Adrenal gland (tissue), 12 donors: ENCODE measurements around the gene NBDY. TPM values are rescaled to one million over a fixed set of nuclear protein-coding genes. Genes with fewer than 3 reads are reported as not detected.
A peak's percentile ranks its signal among the peaks of the same experiment; 100 is the strongest.

Source experiments
- DNase-seq, 7 donors: peaks; one replicate each; pipeline ENCODE4 v3.0.0-alpha.2; 2019 to 2020
- H3K27ac ChIP-seq, 5 donors: fragments of 200-600 bp; sonication (generic) in 4 of 5; 1 replicate in 3 of 5; 2 replicates in 2 of 5; pipeline versions ENCODE4 v1.5.1 to v1.8.0; 2016 to 2020; ENCODE audit warnings: mild to moderate bottlenecking in 1 of 5
- H3K27me3 ChIP-seq: fragments of 200-600 bp; 2 replicates; pipeline ENCODE4 v1.8.0; 2021
- H3K36me3 ChIP-seq, 2 donors: fragments of 200-600 bp; replicated peaks in 1 of 2; 1 replicate in 1 of 2; 2 replicates in 1 of 2; pipeline versions ENCODE4 v1.5.1 to v1.8.0; 2018 to 2022
- H3K4me1 ChIP-seq, 2 donors: fragments of 200-600 bp; replicated peaks in 1 of 2; 1 replicate in 1 of 2; 2 replicates in 1 of 2; pipeline versions ENCODE4 v1.5.1 to v1.8.0; 2018 to 2021
- H3K4me3 ChIP-seq, 4 donors: fragments of 200-600 bp; sonication (generic) in 3 of 4; one replicate each; pipeline ENCODE4 v1.5.1; 2016 to 2018
- H3K9me3 ChIP-seq, 3 donors: fragments of 200-600 bp; sonication (generic) in 1 of 3; replicated peaks in 1 of 3; 1 replicate in 2 of 3; 2 replicates in 1 of 3; pipeline versions ENCODE4 v1.5.1 to v1.8.0; 2016 to 2021
- POLR2A ChIP-seq, 2 donors: fragments of 450-650 bp; IDR thresholded peaks; one replicate each; pipeline ENCODE4 v1.6.1; 2017; ENCODE audit warnings: antibody characterized with exemption in 2 of 2, mild to moderate bottlenecking in 2 of 2, moderate library complexity in 1 of 2
- WGBS, 4 donors: extraction: QIAGEN DNeasy Blood & Tissue Kit in 2 of 4; methylation state at CpG; one replicate each; pipeline versions ENCODE4 v1.1.5 to v1.1.7; 2013 to 2017; 5-methylcytosine and 5-hydroxymethylcytosine counted together
- intact Hi-C, 2 donors: fragments of 100-400 bp; cut with DNase I; formaldehyde crosslinking; loops; one replicate each; pipeline versions ENCODE4 v1.14.1 to v1.15.0; 2022 to 2023
- polyA plus RNA-seq, 3 donors: library from polyadenylated mRNA; stranded (reverse); fragments of 200-250 nt in 2 of 3; fragments of 350-450 nt in 1 of 3; fragmentation: Illumina TruSeq in 1 of 3; extraction: RNeasy Lipid Tissue Mini Kit (QIAGEN cat#74804) in 1 of 3; gene quantifications; one replicate each; pipeline ENCODE4 v1.2.3, GENCODE V29; 2013 to 2014
- total RNA-seq, 9 donors: library from RNA; depleted of rRNA in 4 of 9; stranded (reverse); fragments of >200 nt in 4 of 9; fragments of 120-200 nt in 1 of 9; fragmentation: NEBNext Ultra II Directional in 1 of 9; extraction: Animal tissue kit (Norgen Biotek cat#: 25700) in 1 of 9; gene quantifications; one replicate each; pipeline versions ENCODE4 v1.1.0 to v1.2.4, GENCODE V29; 2013 to 2023
- TF ChIP-seq, protein P1 (sequence below), 6 experiments: fragments of 450-650 bp in 4 of 6; fragments of 200-600 bp in 2 of 6; sonication (generic) in 1 of 6; IDR thresholded peaks; 1 replicate in 5 of 6; 2 replicates in 1 of 6; pipeline versions ENCODE4 v1.5.1 to v1.8.0; 2016 to 2021; ENCODE audit warnings: antibody characterized with exemption in 6 of 6, mild to moderate bottlenecking in 2 of 6, moderate library complexity in 1 of 6
- donor health status: healthy with polysubstance abuse.
- donor health status: Bipolar disorder and iron deficiency.
- donor health status: DM: yes; HTN: yes; CAD: no.
- donor health status: DM: no; HTN: no; CAD: no.
- donor health status: DM: no; HTN: no; CAD: no.
- donor health status: DM: yes; HTN: yes; CAD: no.

Gene NBDY
- total and polyA plus RNA-seq, 12 donors: 14.7 to 98.5 (median 36.3) TPM

DNA sequence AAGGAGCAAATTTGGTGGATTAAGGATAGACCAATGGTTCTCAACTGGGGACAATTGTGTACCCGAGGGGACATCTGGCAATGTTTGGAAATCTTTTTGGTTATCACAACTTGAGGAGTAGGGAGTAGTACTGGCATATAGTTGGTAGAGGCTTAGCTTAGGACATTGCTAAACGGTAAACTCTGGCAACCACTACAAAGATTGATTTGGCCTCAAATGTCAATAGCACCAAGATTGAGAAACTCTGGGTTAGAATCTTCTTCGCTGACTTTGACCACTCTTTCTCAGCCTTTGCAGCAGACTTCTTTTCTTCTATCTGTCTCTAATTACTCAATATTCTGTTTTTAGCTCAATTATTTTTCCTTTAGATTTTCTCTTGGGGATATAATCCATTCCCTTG, 1.5 kb upstream of the NBDY start:
- Histone ChIP-seq H3K4me1 (peaks cover 0 to 11% of the 10 kb centered on the region in 2 donors), H3K27me3 (peaks cover 12% of the 10 kb centered on the region), H3K36me3 (no peaks in the 10 kb centered on the region), H3K9me3 (no peaks in the 10 kb centered on the region), H3K27ac (no peak overlapping the region), H3K4me3 (no peak overlapping the region)
- TF ChIP-seq, protein P1, sequence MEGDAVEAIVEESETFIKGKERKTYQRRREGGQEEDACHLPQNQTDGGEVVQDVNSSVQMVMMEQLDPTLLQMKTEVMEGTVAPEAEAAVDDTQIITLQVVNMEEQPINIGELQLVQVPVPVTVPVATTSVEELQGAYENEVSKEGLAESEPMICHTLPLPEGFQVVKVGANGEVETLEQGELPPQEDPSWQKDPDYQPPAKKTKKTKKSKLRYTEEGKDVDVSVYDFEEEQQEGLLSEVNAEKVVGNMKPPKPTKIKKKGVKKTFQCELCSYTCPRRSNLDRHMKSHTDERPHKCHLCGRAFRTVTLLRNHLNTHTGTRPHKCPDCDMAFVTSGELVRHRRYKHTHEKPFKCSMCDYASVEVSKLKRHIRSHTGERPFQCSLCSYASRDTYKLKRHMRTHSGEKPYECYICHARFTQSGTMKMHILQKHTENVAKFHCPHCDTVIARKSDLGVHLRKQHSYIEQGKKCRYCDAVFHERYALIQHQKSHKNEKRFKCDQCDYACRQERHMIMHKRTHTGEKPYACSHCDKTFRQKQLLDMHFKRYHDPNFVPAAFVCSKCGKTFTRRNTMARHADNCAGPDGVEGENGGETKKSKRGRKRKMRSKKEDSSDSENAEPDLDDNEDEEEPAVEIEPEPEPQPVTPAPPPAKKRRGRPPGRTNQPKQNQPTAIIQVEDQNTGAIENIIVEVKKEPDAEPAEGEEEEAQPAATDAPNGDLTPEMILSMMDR (IDR thresholded peaks at IDR 0.05): no peak
- TF ChIP-seq POLR2A (IDR thresholded peaks at IDR 0.05): no peak
- WGBS, 4 donors: 55 to 77% (median 67%) methylated on average over 3 of the region's 3 CpGs
- no peak for DNase-seq
- intact Hi-C loops: loop anchor here in 1 of 2 donors (10.0 kb wide), 1 partner anchor 443 kb away; no protein-coding TSS in a partner anchor

DNA sequence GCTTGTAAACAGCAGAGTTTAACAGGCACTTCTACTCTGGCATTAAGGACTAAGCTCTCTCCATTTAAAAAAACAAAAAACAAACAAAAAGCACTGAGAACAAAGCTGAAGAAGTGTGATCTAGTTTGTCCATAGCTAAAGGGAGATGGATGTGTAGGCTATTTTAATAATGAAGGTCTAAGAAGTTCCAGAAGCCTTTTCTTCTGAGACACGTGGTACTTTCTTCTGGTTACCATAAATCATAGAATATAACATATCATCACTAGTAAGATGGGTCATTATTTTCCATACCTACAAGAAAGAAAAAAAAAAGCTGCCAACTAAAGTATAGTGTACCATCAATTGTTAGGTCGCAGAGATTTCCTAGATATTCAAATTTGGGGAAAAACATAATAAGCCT, 722 bp upstream of the NBDY start:
- no peak for DNase-seq
- Histone ChIP-seq H3K9me3 (no peaks in the 10 kb centered on the region), H3K4me3 (peak overlapping the region in 1 of 4 donors; percentile 65), H3K36me3 (no peaks in the 10 kb centered on the region), H3K27me3 (peaks cover 10% of the 10 kb centered on the region), H3K27ac (peak overlapping the region in 1 of 5 donors; percentile 86), H3K4me1 (peaks cover 0 to 11% of the 10 kb centered on the region in 2 donors)
- intact Hi-C loops: loop anchor here in 1 of 2 donors (10.0 kb wide), 1 partner anchor 444 kb away; no protein-coding TSS in a partner anchor
- WGBS, 4 donors: 13 to 24% (median 19%) methylated on average over 2 of the region's 2 CpGs
- TF ChIP-seq, protein P1 (IDR thresholded peaks at IDR 0.05): no peak
- TF ChIP-seq POLR2A (IDR thresholded peaks at IDR 0.05): no peak

DNA sequence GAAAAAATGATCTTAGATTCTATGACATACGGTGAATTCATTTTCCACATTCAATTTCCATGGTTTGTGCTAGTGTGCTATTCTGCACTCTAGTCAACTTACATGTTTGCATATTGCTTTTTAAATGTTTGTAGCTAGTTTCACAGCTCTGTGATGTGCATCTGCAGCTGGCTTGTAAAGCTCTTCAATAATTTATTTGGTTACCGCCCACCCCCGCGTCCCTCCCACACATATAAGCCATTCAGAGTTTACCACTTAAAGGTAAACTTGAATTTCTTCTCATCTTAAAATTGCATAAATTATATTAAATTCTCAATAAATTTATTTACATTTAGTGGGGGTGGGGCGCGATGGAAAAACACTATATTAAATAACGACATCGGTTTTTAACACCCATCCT, 291 bp upstream of the NBDY start:
- Histone ChIP-seq H3K4me1 (peaks cover 0 to 11% of the 10 kb centered on the region in 2 donors), H3K4me3 (peak overlapping the region in 1 of 4 donors; percentile 65), H3K9me3 (no peaks in the 10 kb centered on the region), H3K27me3 (peaks cover 10% of the 10 kb centered on the region), H3K27ac (peak overlapping the region in 2 of 5 donors; percentile 86), H3K36me3 (no peaks in the 10 kb centered on the region)
- intact Hi-C loops: loop anchor here in 1 of 2 donors (10.0 kb wide), 1 partner anchor 444 kb away; no protein-coding TSS in a partner anchor
- 2 to 21% (median 9%) methylated on average over 8 of the region's 8 CpGs for WGBS, 4 donors
- TF ChIP-seq, protein P1 (IDR thresholded peaks at IDR 0.05): no peak
- no peak for TF ChIP-seq POLR2A (IDR thresholded peaks at IDR 0.05)
- DNase-seq: peak; percentile 16 to 57 (median 26)

DNA sequence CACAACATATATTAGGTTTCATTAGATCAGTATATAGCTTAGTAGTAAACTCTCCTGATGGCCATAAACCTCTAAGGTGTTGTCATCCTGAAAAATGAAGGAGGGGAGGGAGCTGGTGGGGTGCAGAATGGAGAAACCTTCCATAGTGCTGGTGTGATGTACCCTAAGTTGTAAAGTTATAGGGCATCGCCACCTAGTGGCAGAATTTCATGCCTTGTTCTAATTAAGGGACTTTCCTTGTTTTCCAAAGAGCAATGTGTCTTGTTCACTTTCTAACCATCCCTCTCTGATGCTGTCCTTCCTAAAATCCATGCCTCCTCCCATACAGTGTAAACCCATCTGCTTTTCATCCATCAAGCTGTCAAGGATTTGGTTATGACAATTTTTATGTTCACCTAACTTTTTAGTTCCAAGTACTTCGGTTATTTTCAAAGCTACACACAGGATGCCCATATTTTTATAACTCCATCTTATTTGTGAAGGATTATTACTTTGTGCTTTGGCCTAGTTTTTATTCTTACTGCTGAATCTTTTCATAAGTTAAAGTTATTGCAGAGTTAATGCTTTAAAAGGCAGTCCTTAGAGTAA, 4.5 kb downstream of the NBDY start:
- intact Hi-C loops: loop anchor here in 1 of 2 donors (10.0 kb wide), 1 partner anchor 509 kb away; no protein-coding TSS in a partner anchor
- WGBS, 4 donors: 42 to 54% (median 49%) methylated on average over 2 of the region's 2 CpGs
- H3K36me3 ChIP-seq: no peaks in the 10 kb centered on the region
- H3K27ac ChIP-seq: no peak overlapping the region
- H3K27me3 ChIP-seq: peaks cover 6% of the 10 kb centered on the region
- no peaks in the 10 kb centered on the region for H3K9me3 ChIP-seq
- TF ChIP-seq POLR2A (IDR thresholded peaks at IDR 0.05): no peak
- TF ChIP-seq, protein P1 (IDR thresholded peaks at IDR 0.05): peak; percentile 39 to 73 (median 48)
- DNase-seq: peak; percentile 38 to 73 (median 64)
- H3K4me1 ChIP-seq: peaks cover 0 to 11% of the 10 kb centered on the region in 2 donors
- H3K4me3 ChIP-seq: no peak overlapping the region
